Activated naive CD4-positive, alpha-beta T cell treated with anti-CD3 and anti-CD28 coated beads, Interleukin-2, amount 10 ng/mL, durations not matched to agents 7 days and 5 days (primary cell): ENCODE measurements around the gene PRDM11.

Experiments used
- CTCF ChIA-PET: fragments of 350-600 bp; sonication (Branson Sonifier 250); formaldehyde crosslinking; loops from one replicate; lab custom pipeline; 2021; ENCODE audit warnings: antibody characterized with exemption; lab: Charles Lee
- DNase-seq: peaks from one replicate; pipeline ENCODE4 v3.0.0-alpha.2; 2020
- H3K27ac Mint-ChIP-seq: one replicate; pipeline ENCODE4 v1.8.0; 2021; ENCODE audit warnings: mild to moderate bottlenecking, moderate library complexity, mixed read lengths
- H3K27me3 Mint-ChIP-seq: one replicate; pipeline ENCODE4 v1.8.0; 2021; ENCODE audit warnings: mild to moderate bottlenecking, mixed read lengths
- H3K36me3 Mint-ChIP-seq: one replicate; pipeline ENCODE4 v1.8.0; 2021; ENCODE audit warnings: mixed read lengths
- H3K4me1 Mint-ChIP-seq: one replicate; pipeline ENCODE4 v1.8.0; 2021; ENCODE audit warnings: mixed read lengths
- H3K4me3 Mint-ChIP-seq: one replicate; pipeline ENCODE4 v1.8.0; 2021; ENCODE audit warnings: mild to moderate bottlenecking, moderate library complexity, mixed read lengths
- H3K9me3 Mint-ChIP-seq: one replicate; pipeline ENCODE4 v1.8.0; 2021; ENCODE audit warnings: mixed read lengths

PRDM11 gene

GRCh38 chr11:45209891-45210699 is 63.7 kb downstream of the PRDM11 start:
- H3K4me3 Mint-ChIP-seq: no peak overlapping the region
- no peaks in the 10 kb centered on the region for H3K4me1 Mint-ChIP-seq
- no peaks in the 10 kb centered on the region for H3K9me3 Mint-ChIP-seq
- H3K36me3 Mint-ChIP-seq: no peaks in the 10 kb centered on the region
- CTCF ChIA-PET: no interaction called here
- H3K27me3 Mint-ChIP-seq: no peaks in the 10 kb centered on the region
- no peak overlapping the region for H3K27ac Mint-ChIP-seq
- DNase-seq: no peak

- no peak overlapping the region for H3K27ac Mint-ChIP-seq
Measured at GRCh38 chr11:45210846-45211245, 64.4 kb downstream of the PRDM11 start.

GRCh38 chr11:45211732-45212131 is 65.3 kb downstream of the PRDM11 start:
- no peak overlapping the region for H3K4me3 Mint-ChIP-seq
- H3K9me3 Mint-ChIP-seq: no peaks in the 10 kb centered on the region
- no peak overlapping the region for H3K27ac Mint-ChIP-seq
- no peak for DNase-seq
- no peaks in the 10 kb centered on the region for H3K27me3 Mint-ChIP-seq
- H3K36me3 Mint-ChIP-seq: no peaks in the 10 kb centered on the region
- CTCF ChIA-PET: no interaction called here
- H3K4me1 Mint-ChIP-seq: no peaks in the 10 kb centered on the region

More at GRCh38 chr11:45210846-45211245, 64.4 kb downstream of the PRDM11 start:
- no peaks in the 10 kb centered on the region for H3K27me3 Mint-ChIP-seq
- no peaks in the 10 kb centered on the region for H3K4me1 Mint-ChIP-seq
- CTCF ChIA-PET: no interaction called here
- no peaks in the 10 kb centered on the region for H3K36me3 Mint-ChIP-seq
- H3K9me3 Mint-ChIP-seq: no peaks in the 10 kb centered on the region
- DNase-seq: no peak
- no peak overlapping the region for H3K4me3 Mint-ChIP-seq

GRCh38 chr11:45212566-45213315 is 66.3 kb downstream of the PRDM11 start:
- no peaks in the 10 kb centered on the region for H3K4me1 Mint-ChIP-seq
- CTCF ChIA-PET: interaction anchor here (1.3 kb wide), 1 partner anchor 23 kb away, joined by 3 read pairs; no protein-coding TSS in a partner anchor
- DNase-seq: no peak
- H3K9me3 Mint-ChIP-seq: no peaks in the 10 kb centered on the region
- H3K4me3 Mint-ChIP-seq: no peak overlapping the region
- no peaks in the 10 kb centered on the region for H3K36me3 Mint-ChIP-seq
- no peak overlapping the region for H3K27ac Mint-ChIP-seq
- peaks cover 5% of the 10 kb centered on the region for H3K27me3 Mint-ChIP-seq

GRCh38 chr11:45213316-45213665 is 66.9 kb downstream of the PRDM11 start:
- H3K27ac Mint-ChIP-seq: no peak overlapping the region
- no peaks in the 10 kb centered on the region for H3K36me3 Mint-ChIP-seq
- no peaks in the 10 kb centered on the region for H3K4me1 Mint-ChIP-seq
- no peak overlapping the region for H3K4me3 Mint-ChIP-seq
- H3K27me3 Mint-ChIP-seq: peaks cover 5% of the 10 kb centered on the region
- H3K9me3 Mint-ChIP-seq: no peaks in the 10 kb centered on the region
- CTCF ChIA-PET: interaction anchor here (1.3 kb wide), 1 partner anchor 23 kb away, joined by 3 read pairs; no protein-coding TSS in a partner anchor
- no peak for DNase-seq

- Mint-ChIP-seq H3K4me1 (no peaks in the 10 kb centered on the region), H3K4me3 (no peak overlapping the region), H3K36me3 (no peaks in the 10 kb centered on the region), H3K9me3 (no peaks in the 10 kb centered on the region), H3K27me3 (peaks cover 5% of the 10 kb centered on the region), H3K27ac (no peak overlapping the region)
- DNase-seq: no peak
- CTCF ChIA-PET: interaction anchor here (1.3 to 2.0 kb wide), 2 partner anchors 19 to 22 kb away, joined by 3 to 6 read pairs; no protein-coding TSS in a partner anchor
Measured at GRCh38 chr11:45213717-45214116, 67.3 kb downstream of the PRDM11 start.

- Mint-ChIP-seq H3K9me3 (no peaks in the 10 kb centered on the region), H3K27ac (no peak overlapping the region), H3K27me3 (peaks cover 5% of the 10 kb centered on the region), H3K4me3 (no peak overlapping the region), H3K4me1 (no peaks in the 10 kb centered on the region), H3K36me3 (no peaks in the 10 kb centered on the region)
- DNase-seq: no peak
- CTCF ChIA-PET: interaction anchor here (0.6 to 2.0 kb wide), 3 partner anchors 18 to 105 kb away, joined by 3 to 6 read pairs (median 4); no protein-coding TSS in a partner anchor
Measured at GRCh38 chr11:45215098-45215865, 68.8 kb downstream of the PRDM11 start.

- Mint-ChIP-seq H3K9me3 (no peaks in the 10 kb centered on the region), H3K36me3 (no peaks in the 10 kb centered on the region), H3K4me3 (no peak overlapping the region), H3K27me3 (peaks cover 5% of the 10 kb centered on the region), H3K4me1 (no peaks in the 10 kb centered on the region), H3K27ac (no peak overlapping the region)
- no peak for DNase-seq
- CTCF ChIA-PET: interaction anchor here (1.2 kb wide), 2 partner anchors 17 to 106 kb away, joined by 4 read pairs; no protein-coding TSS in a partner anchor
Measured at GRCh38 chr11:45216031-45216430, 69.6 kb downstream of the PRDM11 start.

- H3K27ac Mint-ChIP-seq: no peak overlapping the region
- no peak overlapping the region for H3K4me3 Mint-ChIP-seq
- DNase-seq: no peak
- H3K9me3 Mint-ChIP-seq: no peaks in the 10 kb centered on the region
- CTCF ChIA-PET: interaction anchor here (0.6 to 1.2 kb wide), 2 partner anchors 16 to 72 kb away, joined by 3 to 4 read pairs; no protein-coding TSS in a partner anchor
- H3K27me3 Mint-ChIP-seq: peaks cover 8% of the 10 kb centered on the region
- H3K4me1 Mint-ChIP-seq: no peaks in the 10 kb centered on the region
- H3K36me3 Mint-ChIP-seq: no peaks in the 10 kb centered on the region
Measured at GRCh38 chr11:45216901-45217300, 70.5 kb downstream of the PRDM11 start.

GRCh38 chr11:45217991-45218390 is 71.6 kb downstream of the PRDM11 start:
- CTCF ChIA-PET: no interaction called here
- no peak overlapping the region for H3K4me3 Mint-ChIP-seq

GRCh38 chr11:45218705-45219104 is 72.3 kb downstream of the PRDM11 start:
- DNase-seq: no peak
- Mint-ChIP-seq H3K4me3 (no peak overlapping the region), H3K4me1 (no peaks in the 10 kb centered on the region), H3K36me3 (no peaks in the 10 kb centered on the region), H3K27me3 (peaks cover 8% of the 10 kb centered on the region), H3K27ac (no peak overlapping the region), H3K9me3 (no peaks in the 10 kb centered on the region)
- CTCF ChIA-PET: no interaction called here

More at GRCh38 chr11:45217991-45218390, 71.6 kb downstream of the PRDM11 start:
- H3K36me3 Mint-ChIP-seq: no peaks in the 10 kb centered on the region
- H3K9me3 Mint-ChIP-seq: no peaks in the 10 kb centered on the region
- no peak overlapping the region for H3K27ac Mint-ChIP-seq
- H3K27me3 Mint-ChIP-seq: peaks cover 8% of the 10 kb centered on the region
- DNase-seq: no peak
- H3K4me1 Mint-ChIP-seq: no peaks in the 10 kb centered on the region

GRCh38 chr11:45219411-45219810 is 73.0 kb downstream of the PRDM11 start:
- CTCF ChIA-PET: no interaction called here
- Mint-ChIP-seq H3K4me1 (no peaks in the 10 kb centered on the region), H3K36me3 (no peaks in the 10 kb centered on the region), H3K4me3 (no peak overlapping the region), H3K27me3 (peaks cover 8% of the 10 kb centered on the region), H3K27ac (no peak overlapping the region), H3K9me3 (no peaks in the 10 kb centered on the region)
- no peak for DNase-seq

GRCh38 chr11:45223496-45223895 is 77.1 kb downstream of the PRDM11 start:
- Mint-ChIP-seq H3K4me3 (no peak overlapping the region), H3K27ac (no peak overlapping the region), H3K36me3 (no peaks in the 10 kb centered on the region), H3K27me3 (peaks cover 3% of the 10 kb centered on the region), H3K4me1 (no peaks in the 10 kb centered on the region), H3K9me3 (no peaks in the 10 kb centered on the region)
- no peak for DNase-seq
- CTCF ChIA-PET: no interaction called here

GRCh38 chr11:45224766-45225165 is 78.3 kb downstream of the PRDM11 start:
- CTCF ChIA-PET: no interaction called here
- Mint-ChIP-seq H3K4me1 (no peaks in the 10 kb centered on the region), H3K4me3 (no peak overlapping the region), H3K27me3 (peaks cover 3% of the 10 kb centered on the region), H3K27ac (no peak overlapping the region), H3K9me3 (no peaks in the 10 kb centered on the region), H3K36me3 (no peaks in the 10 kb centered on the region)
- no peak for DNase-seq
